HG03159 (cell line): ENCODE measurements around the gene ZNF782.
"Not testable (repeated sequence)": the region's sequence is repeated elsewhere in the genome, so short reads cannot be mapped to it uniquely, and the experiment has no call there.

Source experiments
- ATAC-seq: cut with Tn5 transposase; IDR thresholded peaks from one replicate; pipeline ENCODE4 v1.9.1; 2021; ENCODE audit warnings: mild to moderate bottlenecking, moderate library complexity; ENCODE audit not compliant: unreplicated experiment

The ZNF782 gene

GRCh38 chr9:96853781-96854650 lies at the start of gene ZNF782:
ZNF782 (minus strand) TSS chr9:96854514; CDS start chr9:96851961, 2,553 bp downstream.
- peak; percentile 87 for ATAC-seq

- not testable (repeated sequence) for ATAC-seq
These were observed 45.7 kb upstream of the ZNF782 start for GRCh38 chr9:96900010-96900409.

- ATAC-seq: no peak
These were observed 37.8 kb upstream of the ZNF782 start for GRCh38 chr9:96892131-96892530.

GRCh38 chr9:96888591-96888990 lies 34.3 kb upstream of the ZNF782 start:
- ATAC-seq: no peak

- ATAC-seq: no peak
These were observed 31.1 kb upstream of the ZNF782 start for GRCh38 chr9:96885424-96885823.

- no peak for ATAC-seq
These were observed 30.1 kb upstream of the ZNF782 start for GRCh38 chr9:96884443-96884842.

GRCh38 chr9:96883922-96884321 lies 29.6 kb upstream of the ZNF782 start:
- ATAC-seq: no peak

GRCh38 chr9:96877269-96877668 lies 23.0 kb upstream of the ZNF782 start:
- ATAC-seq: no peak

- ATAC-seq: peak; percentile 43
These were observed 21.3 kb upstream of the ZNF782 start for GRCh38 chr9:96875461-96876142.

- ATAC-seq: peak; percentile 65
These were observed 20.7 kb upstream of the ZNF782 start for GRCh38 chr9:96874947-96875460.

- ATAC-seq: no peak
These were observed 20.0 kb upstream of the ZNF782 start for GRCh38 chr9:96874201-96874785.

- ATAC-seq: no peak
These were observed 16.9 kb upstream of the ZNF782 start for GRCh38 chr9:96871176-96871575.

- no peak for ATAC-seq
These were observed 14.4 kb upstream of the ZNF782 start for GRCh38 chr9:96868709-96869108.

GRCh38 chr9:96867079-96867804 lies 12.9 kb upstream of the ZNF782 start:
- ATAC-seq: no peak

GRCh38 chr9:96865240-96865639 lies 10.9 kb upstream of the ZNF782 start:
- ATAC-seq: not testable (repeated sequence)

- ATAC-seq: no peak
These were observed 5.3 kb upstream of the ZNF782 start for GRCh38 chr9:96859461-96860198.

- ATAC-seq: no peak
These were observed 4.4 kb upstream of the ZNF782 start for GRCh38 chr9:96858670-96859069.

GRCh38 chr9:96858018-96858573 lies 3.8 kb upstream of the ZNF782 start:
- no peak for ATAC-seq

- ATAC-seq: peak; percentile 54
These were observed 2.3 kb upstream of the ZNF782 start for GRCh38 chr9:96856363-96857286.
